HEK293 (cell line): ENCODE measurements around the gene TMEM131L.

ENCODE experiments used
- BCL11B ChIP-seq: fragments of 450-650 bp; formaldehyde crosslinking; IDR thresholded peaks from 2 replicates; pipeline ENCODE4 v1.5.1; 2016; ENCODE audit warnings: low read depth, missing biosample characterization, missing genetic modification characterization
- GFI1B ChIP-seq: fragments of 450-650 bp; formaldehyde crosslinking; IDR thresholded peaks from 2 replicates; pipeline ENCODE4 v1.5.1; 2016; ENCODE audit warnings: missing biosample characterization, missing genetic modification characterization
- KLF10 ChIP-seq: fragments of 450-650 bp; IDR thresholded peaks from 2 replicates; pipeline ENCODE4 v1.5.1; 2018; ENCODE audit warnings: missing biosample characterization, mild to moderate bottlenecking, missing genetic modification characterization
- PRDM10 ChIP-seq: fragments of 450-650 bp; formaldehyde crosslinking; IDR thresholded peaks from 2 replicates; pipeline ENCODE4 v1.5.1; 2016; ENCODE audit warnings: missing biosample characterization, missing genetic modification characterization
- TRIM28 ChIP-seq: IDR thresholded peaks from 2 replicates; pipeline ENCODE4 v1.6.1; 2011; ENCODE audit warnings: low read length, control low read depth, borderline replicate concordance
- ZBTB44 ChIP-seq: fragments of 450-650 bp; IDR thresholded peaks from 2 replicates; pipeline ENCODE4 v1.5.1; 2018; ENCODE audit warnings: missing biosample characterization, mild to moderate bottlenecking, missing genetic modification characterization
- ZFP37 ChIP-seq: fragments of 450-650 bp; formaldehyde crosslinking; IDR thresholded peaks from 2 replicates; pipeline ENCODE4 v1.5.1; 2016; ENCODE audit warnings: missing biosample characterization, missing genetic modification characterization
- ZNF114 ChIP-seq: fragments of 450-650 bp; formaldehyde crosslinking; IDR thresholded peaks from 2 replicates; pipeline ENCODE4 v1.5.0; 2017; ENCODE audit warnings: missing biosample characterization, missing genetic modification characterization
- ZNF148 ChIP-seq: fragments of 450-650 bp; formaldehyde crosslinking; IDR thresholded peaks from 2 replicates; pipeline ENCODE4 v1.5.0; 2017; ENCODE audit warnings: missing biosample characterization, missing genetic modification characterization, borderline replicate concordance
- ZNF175 ChIP-seq: fragments of 450-650 bp; formaldehyde crosslinking; IDR thresholded peaks from 2 replicates; pipeline ENCODE4 v1.5.1; 2016; ENCODE audit warnings: missing biosample characterization, missing genetic modification characterization
- ZNF394 ChIP-seq: fragments of 450-650 bp; formaldehyde crosslinking; IDR thresholded peaks from 2 replicates; pipeline ENCODE4 v1.5.1; 2016; ENCODE audit warnings: missing biosample characterization, missing genetic modification characterization, mild to moderate bottlenecking, moderate library complexity, borderline replicate concordance
- ZNF416 ChIP-seq: fragments of 450-650 bp; formaldehyde crosslinking; IDR thresholded peaks from 2 replicates; pipeline ENCODE4 v1.5.1; 2016; ENCODE audit warnings: missing biosample characterization, missing genetic modification characterization
- ZNF426 ChIP-seq: fragments of 450-650 bp; formaldehyde crosslinking; IDR thresholded peaks from 2 replicates; pipeline ENCODE4 v1.5.1; 2017; ENCODE audit warnings: missing biosample characterization, missing genetic modification characterization, mild to moderate bottlenecking, inconsistent platforms, moderate library complexity
- ZNF488 ChIP-seq: fragments of 450-650 bp; formaldehyde crosslinking; IDR thresholded peaks from 2 replicates; pipeline ENCODE4 v1.5.1; 2016; ENCODE audit warnings: missing biosample characterization, missing genetic modification characterization
- ZNF530 ChIP-seq: fragments of 450-650 bp; formaldehyde crosslinking; IDR thresholded peaks from 2 replicates; pipeline ENCODE4 v1.5.1; 2016; ENCODE audit warnings: low read depth, missing biosample characterization, missing genetic modification characterization
- ZNF555 ChIP-seq: fragments of 450-650 bp; formaldehyde crosslinking; conservative IDR thresholded peaks from 2 replicates; pipeline ENCODE4 v1.5.1; 2017; ENCODE audit warnings: missing biosample characterization, mild to moderate bottlenecking, missing genetic modification characterization, inconsistent platforms
- ZNF571 ChIP-seq: fragments of 450-650 bp; formaldehyde crosslinking; IDR thresholded peaks from 2 replicates; pipeline ENCODE4 v1.5.0; 2017; ENCODE audit warnings: missing biosample characterization, missing genetic modification characterization
- ZNF600 ChIP-seq: fragments of 450-650 bp; formaldehyde crosslinking; IDR thresholded peaks from 2 replicates; pipeline ENCODE4 v1.5.1; 2016; ENCODE audit warnings: missing biosample characterization, missing genetic modification characterization
- ZNF623 ChIP-seq: fragments of 450-650 bp; formaldehyde crosslinking; IDR thresholded peaks from 2 replicates; pipeline ENCODE4 v1.5.1; 2016; ENCODE audit warnings: missing biosample characterization, missing genetic modification characterization
- ZNF692 ChIP-seq: fragments of 450-650 bp; formaldehyde crosslinking; IDR thresholded peaks from 2 replicates; pipeline ENCODE4 v1.5.1; 2016; ENCODE audit warnings: missing biosample characterization, missing genetic modification characterization
- ZNF704 ChIP-seq: fragments of 450-650 bp; formaldehyde crosslinking; IDR thresholded peaks from 2 replicates; pipeline ENCODE4 v1.5.1; 2016; ENCODE audit warnings: missing biosample characterization, missing genetic modification characterization
- ZNF791 ChIP-seq: fragments of 450-650 bp; formaldehyde crosslinking; IDR thresholded peaks from 2 replicates; pipeline ENCODE4 v1.5.1; 2016; ENCODE audit warnings: missing biosample characterization, missing genetic modification characterization
- ZNF792 ChIP-seq: fragments of 450-650 bp; formaldehyde crosslinking; IDR thresholded peaks from 2 replicates; pipeline ENCODE4 v1.5.1; 2016; ENCODE audit warnings: missing biosample characterization, missing genetic modification characterization
- ZNF830 ChIP-seq: fragments of 450-650 bp; IDR thresholded peaks from 2 replicates; pipeline ENCODE4 v1.5.0; 2018; ENCODE audit warnings: missing biosample characterization, missing genetic modification characterization, low read depth, mild to moderate bottlenecking, moderate library complexity
- ZSCAN23 ChIP-seq: fragments of 450-650 bp; formaldehyde crosslinking; IDR thresholded peaks from 2 replicates; pipeline ENCODE4 v1.5.1; 2016; ENCODE audit warnings: missing biosample characterization, missing genetic modification characterization
- ZSCAN5A ChIP-seq: fragments of 450-650 bp; formaldehyde crosslinking; IDR thresholded peaks from 2 replicates; pipeline ENCODE4 v1.5.1; 2016; ENCODE audit warnings: missing biosample characterization, missing genetic modification characterization

Gene TMEM131L

GRCh38 chr4:153466949-153467896, 1.1 kb downstream of the TMEM131L start (continued):
- TF ChIP-seq ZNF416 (tag by site-specific recombination) (no peak), ZNF623 (tag by site-specific recombination) (no peak), ZSCAN23 (no peak), BCL11B (tag by site-specific recombination) (0 out of 2 replicates have a peak, but pooled peaks have one; percentile 14), PRDM10 (tag by site-specific recombination) (peak; percentile 90), ZNF114 (tag by site-specific recombination) (no peak), ZFP37 (no peak), ZNF555 (tag by site-specific recombination) (no peak), ZBTB44 (peak; percentile 69; the same call in 1 of the 2 replicates), ZNF148 (tag by site-specific recombination) (no peak), ZNF792 (tag by site-specific recombination) (no peak), ZNF600 (tag by site-specific recombination) (no peak), ZNF488 (tag by site-specific recombination) (no peak), ZSCAN5A (tag by site-specific recombination) (no peak), ZNF530 (tag by site-specific recombination) (no peak), ZNF704 (no peak), KLF10 (tag by site-specific recombination) (peak; percentile 21; the same call in 1 of the 2 replicates), TRIM28 (no peak), ZNF571 (tag by site-specific recombination) (no peak), ZNF791 (tag by site-specific recombination) (no peak), ZNF394 (tag by site-specific recombination) (0 out of 2 replicates have a peak, but pooled peaks have one; percentile 15), ZNF692 (no peak), GFI1B (no peak), ZNF426 (tag by site-specific recombination) (no peak), ZNF830 (tag by site-specific recombination) (no peak), ZNF175 (no peak)
